HEK293 (cell line): Measurements from ENCODE around the gene SMARCA1.

Experiments
- CTCF ChIA-PET: fragments of 350-600 bp; formaldehyde crosslinking; extraction: SDS; loops from one replicate; lab custom pipeline; 2021; ENCODE audit warnings: antibody characterized with exemption; lab: Yijun Ruan, JAX
- POLR2A ChIA-PET: fragments of 300-600 bp; formaldehyde crosslinking; extraction: SDS; loops from one replicate; lab custom pipeline; 2020; ENCODE audit warnings: antibody characterized with exemption, inconsistent platforms; lab: Yijun Ruan, JAX
- H3K27ac ChIP-seq: fragments of 200-500 bp; sonication (Bioruptor generic); 2 replicates; pipeline ENCODE4 v1.5.1; 2014; ENCODE audit warnings: low read depth, low read length, control low read depth, inconsistent platforms; ENCODE audit errors: extremely low read depth
- H3K36me3 ChIP-seq, 2 experiments: fragments of 200-500 bp in 1 of 2; sonication (Bioruptor generic) in 1 of 2; 1 replicate in 1 of 2; 2 replicates in 1 of 2; pipeline ENCODE4 v1.5.1; 2014 to 2017; ENCODE audit warnings: inconsistent platforms in 2 of 2, low read length in 2 of 2; ENCODE audit not compliant: control insufficient read depth in 2 of 2, insufficient read depth in 1 of 2
- H3K4me1 ChIP-seq: fragments of 200-500 bp; sonication (Bioruptor generic); 2 replicates; pipeline ENCODE4 v1.5.1; 2014; ENCODE audit warnings: mild to moderate bottlenecking, low read length, inconsistent platforms; ENCODE audit not compliant: control insufficient read depth, insufficient read depth
- H3K4me3 ChIP-seq: 2 replicates; pipeline ENCODE4 v1.5.1; 2011; ENCODE audit warnings: low read depth, mild to moderate bottlenecking, control low read depth, low read length, moderate library complexity
- H3K9me3 ChIP-seq: fragments of 200-500 bp; sonication (Bioruptor generic); 2 replicates; pipeline ENCODE4 v1.5.1; 2014; ENCODE audit warnings: low read depth, low read length, inconsistent platforms; ENCODE audit not compliant: control insufficient read depth, insufficient read depth
- BCL11A ChIP-seq: fragments of 450-650 bp; formaldehyde crosslinking; IDR thresholded peaks from 2 replicates; pipeline ENCODE4 v1.5.1; 2016; ENCODE audit warnings: low read depth, missing biosample characterization, missing genetic modification characterization
- INSM2 ChIP-seq: fragments of 450-650 bp; formaldehyde crosslinking; IDR thresholded peaks from 2 replicates; pipeline ENCODE4 v1.5.1; 2016; ENCODE audit warnings: missing biosample characterization, missing genetic modification characterization
- KLF1 ChIP-seq: fragments of 450-650 bp; formaldehyde crosslinking; IDR thresholded peaks from 2 replicates; pipeline ENCODE4 v1.5.1; 2016; ENCODE audit warnings: missing biosample characterization, missing genetic modification characterization
- KLF17 ChIP-seq: fragments of 450-650 bp; formaldehyde crosslinking; IDR thresholded peaks from 2 replicates; pipeline ENCODE4 v1.5.1; 2016; ENCODE audit warnings: missing biosample characterization, missing genetic modification characterization
- PBX3 ChIP-seq: sonication (generic); formaldehyde crosslinking; IDR thresholded peaks from 2 replicates; pipeline ENCODE4 v1.8.1; 2022; ENCODE audit warnings: mild to moderate bottlenecking, moderate library complexity, missing genetic modification reagents
- SALL2 ChIP-seq: fragments of 450-650 bp; formaldehyde crosslinking; IDR thresholded peaks from 2 replicates; pipeline ENCODE4 v1.5.0; 2017; ENCODE audit warnings: missing biosample characterization, mild to moderate bottlenecking, missing genetic modification characterization, borderline replicate concordance
- SP2 ChIP-seq: fragments of 450-650 bp; formaldehyde crosslinking; IDR thresholded peaks from 2 replicates; pipeline ENCODE4 v1.5.1; 2016; ENCODE audit warnings: missing biosample characterization, missing genetic modification characterization
- TSHZ1 ChIP-seq: fragments of 450-650 bp; formaldehyde crosslinking; IDR thresholded peaks from 2 replicates; pipeline ENCODE4 v1.5.1; 2016; ENCODE audit warnings: missing biosample characterization, missing genetic modification characterization, borderline replicate concordance
- ZBTB44 ChIP-seq: fragments of 450-650 bp; IDR thresholded peaks from 2 replicates; pipeline ENCODE4 v1.5.1; 2018; ENCODE audit warnings: missing biosample characterization, mild to moderate bottlenecking, missing genetic modification characterization
- ZBTB6 ChIP-seq: fragments of 450-650 bp; formaldehyde crosslinking; IDR thresholded peaks from 2 replicates; pipeline ENCODE4 v1.5.1; 2017; ENCODE audit warnings: missing biosample characterization, missing genetic modification characterization
- ZNF138 ChIP-seq: fragments of 450-650 bp; formaldehyde crosslinking; IDR thresholded peaks from 2 replicates; pipeline ENCODE4 v1.5.1; 2016; ENCODE audit warnings: missing biosample characterization, missing genetic modification characterization, borderline replicate concordance
- ZNF146 ChIP-seq: fragments of 450-650 bp; formaldehyde crosslinking; IDR thresholded peaks from 2 replicates; pipeline ENCODE4 v1.5.1; 2016; ENCODE audit warnings: missing biosample characterization, missing genetic modification characterization
- ZNF18 ChIP-seq: fragments of 450-650 bp; formaldehyde crosslinking; IDR thresholded peaks from 2 replicates; pipeline ENCODE4 v1.5.1; 2016; ENCODE audit warnings: missing biosample characterization, missing genetic modification characterization
- ZNF239 ChIP-seq: fragments of 450-650 bp; formaldehyde crosslinking; IDR thresholded peaks from 2 replicates; pipeline ENCODE4 v1.5.1; 2016; ENCODE audit warnings: missing biosample characterization, missing genetic modification characterization
- ZNF335 ChIP-seq: fragments of 450-650 bp; formaldehyde crosslinking; conservative IDR thresholded peaks from 2 replicates; pipeline ENCODE4 v1.5.1; 2016; ENCODE audit warnings: missing biosample characterization, missing genetic modification characterization
- ZNF544 ChIP-seq: fragments of 450-650 bp; formaldehyde crosslinking; IDR thresholded peaks from 2 replicates; pipeline ENCODE4 v1.5.0; 2017; ENCODE audit warnings: missing biosample characterization, missing genetic modification characterization
- ZNF701 ChIP-seq: fragments of 450-650 bp; formaldehyde crosslinking; IDR thresholded peaks from 2 replicates; pipeline ENCODE4 v1.5.1; 2016; ENCODE audit warnings: missing biosample characterization, missing genetic modification characterization
- ZNF768 ChIP-seq: fragments of 450-650 bp; formaldehyde crosslinking; IDR thresholded peaks from 2 replicates; pipeline ENCODE4 v1.5.1; 2018; ENCODE audit warnings: missing biosample characterization, mild to moderate bottlenecking, missing genetic modification characterization
- ZSCAN23 ChIP-seq: fragments of 450-650 bp; formaldehyde crosslinking; IDR thresholded peaks from 2 replicates; pipeline ENCODE4 v1.5.1; 2016; ENCODE audit warnings: missing biosample characterization, missing genetic modification characterization

Gene SMARCA1

GRCh38 chrX:129557844-129558480 lies 34.7 kb upstream of the SMARCA1 start:
- no peaks in the 10 kb centered on the region for H3K4me1 ChIP-seq
- POLR2A ChIA-PET = no interaction called here
- no peak overlapping the region for H3K4me3 ChIP-seq
- no peak overlapping the region for H3K27ac ChIP-seq
- no peaks in the 10 kb centered on the region for H3K9me3 ChIP-seq
- no peak for TF ChIP-seq ZNF239 (tag by site-specific recombination)
- no peak for TF ChIP-seq ZNF146 (tag by site-specific recombination)
- TF ChIP-seq ZBTB44 (tag by site-specific recombination) = no peak
- no peak for TF ChIP-seq KLF1
- no peak for TF ChIP-seq BCL11A (tag by site-specific recombination)
- TF ChIP-seq ZSCAN23 = no peak
- TF ChIP-seq ZNF768 (tag by site-specific recombination) = no peak
- no peak for TF ChIP-seq TSHZ1 (tag by site-specific recombination)
- TF ChIP-seq ZNF335 (tag by site-specific recombination) = no peak
- no peak for TF ChIP-seq ZNF138 (tag by site-specific recombination)
- TF ChIP-seq ZNF18 (tag by site-specific recombination) = no peak
- TF ChIP-seq INSM2 (tag by site-specific recombination) = no peak
- TF ChIP-seq SALL2 = no peak
- no peak for TF ChIP-seq ZNF701 (tag by site-specific recombination)
- TF ChIP-seq ZBTB6 (tag by site-specific recombination) = no peak
- TF ChIP-seq SP2 = no peak
- no peak for TF ChIP-seq ZNF544 (tag by site-specific recombination)
- no peak for TF ChIP-seq PBX3 (CRISPR knock-in tag)
- TF ChIP-seq KLF17 = no peak
- H3K36me3 ChIP-seq = peaks cover 12 to 83% of the 10 kb centered on the region in 2 experiments
- CTCF ChIA-PET = no interaction called here
